GM12878 (cell line): ENCODE measurements around the gene TNFAIP8L2. TPM values are rescaled to one million over a fixed set of nuclear protein-coding genes. Genes with fewer than 3 reads are reported as not detected.

Source experiments
- ASH2L ChIP-seq: fragments of 300-600, 200-600 bp; sonication (generic); IDR thresholded peaks from 2 replicates; pipeline ENCODE4 v1.6.1; 2017; ENCODE audit warnings: low read depth, mild to moderate bottlenecking, borderline replicate concordance
- BACH1 ChIP-seq: fragments of 450-650 bp; IDR thresholded peaks from 2 replicates; pipeline ENCODE4 v1.6.1; 2017; ENCODE audit warnings: mild to moderate bottlenecking, borderline replicate concordance
- CHD1 ChIP-seq: IDR thresholded peaks from 2 replicates; pipeline ENCODE4 v1.6.1; 2012; ENCODE audit warnings: low read depth, low read length, improper control_type of control experiment
- FOS ChIP-seq: IDR thresholded peaks from 3 replicates; pipeline ENCODE4 v1.6.1; 2011; ENCODE audit warnings: borderline replicate concordance; ENCODE audit not compliant: insufficient read length; ENCODE audit errors: extremely low read depth
- MEF2B ChIP-seq: fragments of 450-650 bp; IDR thresholded peaks from 2 replicates; pipeline ENCODE4 v1.6.1; 2018; ENCODE audit warnings: mild to moderate bottlenecking, moderate library complexity; ENCODE audit not compliant: partially characterized antibody, poor library complexity, severe bottlenecking
- MYC ChIP-seq: IDR thresholded peaks from 2 replicates; pipeline ENCODE4 v1.6.1; 2011; ENCODE audit warnings: mild to moderate bottlenecking, low read length, moderate library complexity, inconsistent platforms; ENCODE audit not compliant: insufficient read depth, insufficient replicate concordance, insufficient read length, severe bottlenecking
- NBN ChIP-seq: fragments of 450-650 bp; IDR thresholded peaks from 2 replicates; pipeline ENCODE4 v1.6.1; 2016
- POLR2AphosphoS5 ChIP-seq: IDR thresholded peaks from 2 replicates; pipeline ENCODE4 v1.6.1; 2011; ENCODE audit warnings: mild to moderate bottlenecking, low read length, inconsistent platforms
- SMARCA5 ChIP-seq: fragments of 450-650 bp; IDR thresholded peaks from 2 replicates; pipeline ENCODE4 v1.6.1; 2017; ENCODE audit warnings: mild to moderate bottlenecking
- YY1 ChIP-seq: IDR thresholded peaks from 2 replicates; pipeline ENCODE4 v1.6.1; 2011; ENCODE audit warnings: low read depth, mild to moderate bottlenecking, low read length
- polyA plus RNA-seq, 11 experiments: library from polyadenylated mRNA; depleted of rRNA in 4 of 11; unstranded in 6 of 11; stranded (reverse) in 5 of 11; fragments of >200 nt; fragmentation: Nextera tagmentation in 4 of 11; fragmentation: Illumina TruSeq in 1 of 11; extraction: Ambion mirVana in 4 of 11; extraction: Trizol in 1 of 11; gene quantifications; 1 replicate in 1 of 11; 2 replicates in 10 of 11; pipeline versions ENCODE4 v1.2.1 to v1.2.3, GENCODE V29; 2011 to 2016; ENCODE audit warnings: inconsistent platforms in 2 of 11, missing spikeins in 2 of 11, low read depth in 1 of 11
- total RNA-seq, 4 experiments: library from RNA; depleted of rRNA in 3 of 4; stranded (reverse); fragments of >200 nt in 3 of 4; fragmentation: Illumina TruSeq in 1 of 4; extraction: Trizol in 1 of 4; gene quantifications; 2 replicates each; pipeline versions ENCODE4 v1.2.1 to v1.2.3, GENCODE V29; 2013 to 2021
- TF ChIP-seq, protein P1 (sequence below): IDR thresholded peaks from 2 replicates; pipeline ENCODE4 v1.6.1; 2011; ENCODE audit warnings: mild to moderate bottlenecking, low read depth, low read length, moderate library complexity; ENCODE audit not compliant: insufficient replicate concordance
- TF ChIP-seq, protein P2 (sequence below): IDR thresholded peaks from 2 replicates; pipeline ENCODE4 v1.6.1; 2012; ENCODE audit warnings: low read depth, low read length, improper control_type of control experiment
- TF ChIP-seq, protein P3 (sequence below): fragments of 450-650 bp; formaldehyde crosslinking; IDR thresholded peaks from 2 replicates; pipeline ENCODE4 v1.4.0; 2020; ENCODE audit warnings: mild to moderate bottlenecking, moderate library complexity
- TF ChIP-seq, protein P4 (sequence below): fragments of 450-650 bp; IDR thresholded peaks from 2 replicates; pipeline ENCODE4 v1.6.1; 2017; ENCODE audit warnings: mild to moderate bottlenecking, moderate library complexity
- TF ChIP-seq, protein P5 (sequence below): fragments of 450-650 bp; IDR thresholded peaks from 2 replicates; pipeline ENCODE4 v1.6.1; 2017; ENCODE audit warnings: mild to moderate bottlenecking, moderate library complexity

TNFAIP8L2 gene
- total and polyA plus RNA-seq, 10 of the 15 experiments (the other 5 are each of a cell fraction or from before 2014, with no cell fraction given) = 5.4 to 26.3 (median 14.2) TPM

DNA sequence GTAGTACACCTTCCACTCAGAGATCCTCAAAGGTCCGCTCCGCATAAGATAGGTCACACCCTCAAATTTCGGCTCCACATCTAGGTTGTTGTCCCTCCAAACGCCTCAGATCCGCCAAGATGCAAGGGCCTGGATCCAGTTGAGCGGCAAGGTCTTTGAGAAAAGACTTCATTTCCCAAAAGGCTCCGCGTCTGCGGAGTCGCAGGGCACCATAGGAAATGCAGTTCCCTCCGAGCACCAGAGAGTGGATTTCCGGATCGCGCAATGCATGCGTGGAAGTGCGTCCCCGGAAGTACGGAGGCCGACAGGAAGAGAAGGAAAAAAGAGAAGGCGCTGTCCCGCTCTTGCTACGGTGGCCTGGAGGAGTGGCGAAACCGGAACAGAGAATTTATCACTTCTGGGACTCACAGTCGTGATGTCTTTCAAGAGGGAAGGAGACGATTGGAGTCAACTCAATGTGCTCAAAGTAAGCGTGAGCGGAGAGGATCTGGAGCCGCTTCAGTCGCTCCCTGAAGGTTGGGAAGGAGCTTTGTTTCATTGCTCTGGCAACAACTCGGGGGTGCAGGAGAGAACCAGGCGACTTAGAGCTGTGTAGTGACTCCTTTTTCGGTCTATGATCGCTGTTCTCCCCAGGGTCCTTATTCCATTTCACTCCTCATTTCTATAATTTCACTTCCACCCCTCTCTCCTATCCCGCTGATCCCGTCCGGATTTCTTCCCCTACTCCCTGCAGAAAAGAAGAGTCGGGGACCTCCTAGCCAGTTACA, 9.5 kb downstream of the TNFAIP8L2 start, which contains the start of the genes LYSMD1 and SCNM1 (continued):
- TF ChIP-seq YY1 = peak; percentile 86
- TF ChIP-seq POLR2AphosphoS5 = peak; percentile 95
- peak; percentile 25 for TF ChIP-seq MEF2B
- no peak for TF ChIP-seq MYC
- no peak for TF ChIP-seq CHD1
- TF ChIP-seq, protein P1, sequence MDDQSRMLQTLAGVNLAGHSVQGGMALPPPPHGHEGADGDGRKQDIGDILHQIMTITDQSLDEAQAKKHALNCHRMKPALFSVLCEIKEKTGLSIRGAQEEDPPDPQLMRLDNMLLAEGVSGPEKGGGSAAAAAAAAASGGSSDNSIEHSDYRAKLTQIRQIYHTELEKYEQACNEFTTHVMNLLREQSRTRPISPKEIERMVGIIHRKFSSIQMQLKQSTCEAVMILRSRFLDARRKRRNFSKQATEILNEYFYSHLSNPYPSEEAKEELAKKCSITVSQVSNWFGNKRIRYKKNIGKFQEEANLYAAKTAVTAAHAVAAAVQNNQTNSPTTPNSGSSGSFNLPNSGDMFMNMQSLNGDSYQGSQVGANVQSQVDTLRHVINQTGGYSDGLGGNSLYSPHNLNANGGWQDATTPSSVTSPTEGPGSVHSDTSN = peak; percentile 6
- TF ChIP-seq, protein P2, sequence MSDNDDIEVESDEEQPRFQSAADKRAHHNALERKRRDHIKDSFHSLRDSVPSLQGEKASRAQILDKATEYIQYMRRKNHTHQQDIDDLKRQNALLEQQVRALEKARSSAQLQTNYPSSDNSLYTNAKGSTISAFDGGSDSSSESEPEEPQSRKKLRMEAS = no peak
- TF ChIP-seq, protein P3, sequence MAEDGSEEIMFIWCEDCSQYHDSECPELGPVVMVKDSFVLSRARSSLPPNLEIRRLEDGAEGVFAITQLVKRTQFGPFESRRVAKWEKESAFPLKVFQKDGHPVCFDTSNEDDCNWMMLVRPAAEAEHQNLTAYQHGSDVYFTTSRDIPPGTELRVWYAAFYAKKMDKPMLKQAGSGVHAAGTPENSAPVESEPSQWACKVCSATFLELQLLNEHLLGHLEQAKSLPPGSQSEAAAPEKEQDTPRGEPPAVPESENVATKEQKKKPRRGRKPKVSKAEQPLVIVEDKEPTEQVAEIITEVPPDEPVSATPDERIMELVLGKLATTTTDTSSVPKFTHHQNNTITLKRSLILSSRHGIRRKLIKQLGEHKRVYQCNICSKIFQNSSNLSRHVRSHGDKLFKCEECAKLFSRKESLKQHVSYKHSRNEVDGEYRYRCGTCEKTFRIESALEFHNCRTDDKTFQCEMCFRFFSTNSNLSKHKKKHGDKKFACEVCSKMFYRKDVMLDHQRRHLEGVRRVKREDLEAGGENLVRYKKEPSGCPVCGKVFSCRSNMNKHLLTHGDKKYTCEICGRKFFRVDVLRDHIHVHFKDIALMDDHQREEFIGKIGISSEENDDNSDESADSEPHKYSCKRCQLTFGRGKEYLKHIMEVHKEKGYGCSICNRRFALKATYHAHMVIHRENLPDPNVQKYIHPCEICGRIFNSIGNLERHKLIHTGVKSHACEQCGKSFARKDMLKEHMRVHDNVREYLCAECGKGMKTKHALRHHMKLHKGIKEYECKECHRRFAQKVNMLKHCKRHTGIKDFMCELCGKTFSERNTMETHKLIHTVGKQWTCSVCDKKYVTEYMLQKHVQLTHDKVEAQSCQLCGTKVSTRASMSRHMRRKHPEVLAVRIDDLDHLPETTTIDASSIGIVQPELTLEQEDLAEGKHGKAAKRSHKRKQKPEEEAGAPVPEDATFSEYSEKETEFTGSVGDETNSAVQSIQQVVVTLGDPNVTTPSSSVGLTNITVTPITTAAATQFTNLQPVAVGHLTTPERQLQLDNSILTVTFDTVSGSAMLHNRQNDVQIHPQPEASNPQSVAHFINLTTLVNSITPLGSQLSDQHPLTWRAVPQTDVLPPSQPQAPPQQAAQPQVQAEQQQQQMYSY = no peak
- no peak for TF ChIP-seq FOS
- TF ChIP-seq NBN = peak; percentile 92
- TF ChIP-seq SMARCA5 = peak; percentile 34; the same call in 1 of the 2 replicates
- peak; percentile 70; the same call in 1 of the 2 replicates for TF ChIP-seq BACH1
- no peak for TF ChIP-seq ASH2L
- TF ChIP-seq, protein P4, sequence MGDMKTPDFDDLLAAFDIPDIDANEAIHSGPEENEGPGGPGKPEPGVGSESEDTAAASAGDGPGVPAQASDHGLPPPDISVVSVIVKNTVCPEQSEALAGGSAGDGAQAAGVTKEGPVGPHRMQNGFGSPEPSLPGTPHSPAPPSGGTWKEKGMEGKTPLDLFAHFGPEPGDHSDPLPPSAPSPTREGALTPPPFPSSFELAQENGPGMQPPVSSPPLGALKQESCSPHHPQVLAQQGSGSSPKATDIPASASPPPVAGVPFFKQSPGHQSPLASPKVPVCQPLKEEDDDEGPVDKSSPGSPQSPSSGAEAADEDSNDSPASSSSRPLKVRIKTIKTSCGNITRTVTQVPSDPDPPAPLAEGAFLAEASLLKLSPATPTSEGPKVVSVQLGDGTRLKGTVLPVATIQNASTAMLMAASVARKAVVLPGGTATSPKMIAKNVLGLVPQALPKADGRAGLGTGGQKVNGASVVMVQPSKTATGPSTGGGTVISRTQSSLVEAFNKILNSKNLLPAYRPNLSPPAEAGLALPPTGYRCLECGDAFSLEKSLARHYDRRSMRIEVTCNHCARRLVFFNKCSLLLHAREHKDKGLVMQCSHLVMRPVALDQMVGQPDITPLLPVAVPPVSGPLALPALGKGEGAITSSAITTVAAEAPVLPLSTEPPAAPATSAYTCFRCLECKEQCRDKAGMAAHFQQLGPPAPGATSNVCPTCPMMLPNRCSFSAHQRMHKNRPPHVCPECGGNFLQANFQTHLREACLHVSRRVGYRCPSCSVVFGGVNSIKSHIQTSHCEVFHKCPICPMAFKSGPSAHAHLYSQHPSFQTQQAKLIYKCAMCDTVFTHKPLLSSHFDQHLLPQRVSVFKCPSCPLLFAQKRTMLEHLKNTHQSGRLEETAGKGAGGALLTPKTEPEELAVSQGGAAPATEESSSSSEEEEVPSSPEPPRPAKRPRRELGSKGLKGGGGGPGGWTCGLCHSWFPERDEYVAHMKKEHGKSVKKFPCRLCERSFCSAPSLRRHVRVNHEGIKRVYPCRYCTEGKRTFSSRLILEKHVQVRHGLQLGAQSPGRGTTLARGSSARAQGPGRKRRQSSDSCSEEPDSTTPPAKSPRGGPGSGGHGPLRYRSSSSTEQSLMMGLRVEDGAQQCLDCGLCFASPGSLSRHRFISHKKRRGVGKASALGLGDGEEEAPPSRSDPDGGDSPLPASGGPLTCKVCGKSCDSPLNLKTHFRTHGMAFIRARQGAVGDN = no peak
- TF ChIP-seq, protein P5, sequence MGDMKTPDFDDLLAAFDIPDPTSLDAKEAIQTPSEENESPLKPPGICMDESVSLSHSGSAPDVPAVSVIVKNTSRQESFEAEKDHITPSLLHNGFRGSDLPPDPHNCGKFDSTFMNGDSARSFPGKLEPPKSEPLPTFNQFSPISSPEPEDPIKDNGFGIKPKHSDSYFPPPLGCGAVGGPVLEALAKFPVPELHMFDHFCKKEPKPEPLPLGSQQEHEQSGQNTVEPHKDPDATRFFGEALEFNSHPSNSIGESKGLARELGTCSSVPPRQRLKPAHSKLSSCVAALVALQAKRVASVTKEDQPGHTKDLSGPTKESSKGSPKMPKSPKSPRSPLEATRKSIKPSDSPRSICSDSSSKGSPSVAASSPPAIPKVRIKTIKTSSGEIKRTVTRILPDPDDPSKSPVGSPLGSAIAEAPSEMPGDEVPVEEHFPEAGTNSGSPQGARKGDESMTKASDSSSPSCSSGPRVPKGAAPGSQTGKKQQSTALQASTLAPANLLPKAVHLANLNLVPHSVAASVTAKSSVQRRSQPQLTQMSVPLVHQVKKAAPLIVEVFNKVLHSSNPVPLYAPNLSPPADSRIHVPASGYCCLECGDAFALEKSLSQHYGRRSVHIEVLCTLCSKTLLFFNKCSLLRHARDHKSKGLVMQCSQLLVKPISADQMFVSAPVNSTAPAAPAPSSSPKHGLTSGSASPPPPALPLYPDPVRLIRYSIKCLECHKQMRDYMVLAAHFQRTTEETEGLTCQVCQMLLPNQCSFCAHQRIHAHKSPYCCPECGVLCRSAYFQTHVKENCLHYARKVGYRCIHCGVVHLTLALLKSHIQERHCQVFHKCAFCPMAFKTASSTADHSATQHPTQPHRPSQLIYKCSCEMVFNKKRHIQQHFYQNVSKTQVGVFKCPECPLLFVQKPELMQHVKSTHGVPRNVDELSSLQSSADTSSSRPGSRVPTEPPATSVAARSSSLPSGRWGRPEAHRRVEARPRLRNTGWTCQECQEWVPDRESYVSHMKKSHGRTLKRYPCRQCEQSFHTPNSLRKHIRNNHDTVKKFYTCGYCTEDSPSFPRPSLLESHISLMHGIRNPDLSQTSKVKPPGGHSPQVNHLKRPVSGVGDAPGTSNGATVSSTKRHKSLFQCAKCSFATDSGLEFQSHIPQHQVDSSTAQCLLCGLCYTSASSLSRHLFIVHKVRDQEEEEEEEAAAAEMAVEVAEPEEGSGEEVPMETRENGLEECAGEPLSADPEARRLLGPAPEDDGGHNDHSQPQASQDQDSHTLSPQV = peak; percentile 92
